ENCODE data around the gene UPK2.

UPK2 gene

GRCh38 chr11:118918128-118918685, 37.9 kb upstream of the UPK2 start:
- DNase-seq: peak; percentile 85

- DNase-seq: peak; percentile 82
These were observed 37.3 kb upstream of the UPK2 start for GRCh38 chr11:118918686-118919280.

GRCh38 chr11:118921121-118921928, 34.8 kb upstream of the UPK2 start:
- peak; percentile 90 for DNase-seq

GRCh38 chr11:118921929-118922744, 34.0 kb upstream of the UPK2 start:
- peak; percentile 69 for DNase-seq

- DNase-seq: no peak
These were observed 33.1 kb upstream of the UPK2 start for GRCh38 chr11:118922745-118923627.

GRCh38 chr11:118923721-118924587, 32.1 kb upstream of the UPK2 start:
- no peak for DNase-seq

- DNase-seq: peak; percentile 30
These were observed 31.2 kb upstream of the UPK2 start for GRCh38 chr11:118924591-118925585.

- no peak for DNase-seq
These were observed 28.5 kb upstream of the UPK2 start for GRCh38 chr11:118927554-118928100.

- peak; percentile 93 for DNase-seq
These were observed 27.8 kb upstream of the UPK2 start for GRCh38 chr11:118928101-118928869.

GRCh38 chr11:118928870-118929500, 27.1 kb upstream of the UPK2 start:
- DNase-seq: peak; percentile 66

- DNase-seq: peak; percentile 92
These were observed 26.5 kb upstream of the UPK2 start for GRCh38 chr11:118929501-118930093.

GRCh38 chr11:118930094-118930712, 25.9 kb upstream of the UPK2 start:
- DNase-seq: peak; percentile 70

GRCh38 chr11:118931571-118931970, 24.5 kb upstream of the UPK2 start:
- no peak for DNase-seq

- no peak for DNase-seq
These were observed 22.6 kb upstream of the UPK2 start for GRCh38 chr11:118933486-118933885.

- DNase-seq: no peak
These were observed 20.7 kb upstream of the UPK2 start for GRCh38 chr11:118935376-118935775.

GRCh38 chr11:118938491-118939403, 17.4 kb upstream of the UPK2 start:
- DNase-seq: peak; percentile 90
